Central memory CD4-positive, alpha-beta T cell (primary cell): ENCODE results near the gene MAMSTR.

Experiments used
- DNase-seq: peaks from one replicate; pipeline ENCODE4 v3.0.0; 2022

The MAMSTR gene

GRCh38 chr19:48746110-48746509, 26.6 kb upstream of the MAMSTR start:
- no peak for DNase-seq

GRCh38 chr19:48745208-48745995, 25.9 kb upstream of the MAMSTR start:
- peak; percentile 55 for DNase-seq

- no peak for DNase-seq
Observed at GRCh38 chr19:48742096-48742495, 22.6 kb upstream of the MAMSTR start.

GRCh38 chr19:48741129-48741999, 21.8 kb upstream of the MAMSTR start:
- no peak for DNase-seq

GRCh38 chr19:48740164-48740972, 20.8 kb upstream of the MAMSTR start, which contains the start of gene RASIP1:
Gene RASIP1 (minus strand): TSS chr19:48740610. CDS start chr19:48740282, 328 bp downstream.
- no peak for DNase-seq

- DNase-seq, result no peak
Observed at GRCh38 chr19:48739404-48740163, 20.1 kb upstream of the MAMSTR start.

- DNase-seq, result peak; percentile 83
Observed at GRCh38 chr19:48738557-48739403, 19.3 kb upstream of the MAMSTR start.

- DNase-seq, result no peak
Observed at GRCh38 chr19:48737360-48737998, 18.0 kb upstream of the MAMSTR start.

- no peak for DNase-seq
Observed at GRCh38 chr19:48735031-48735615, 15.6 kb upstream of the MAMSTR start.

- DNase-seq, result no peak
Observed at GRCh38 chr19:48734625-48735024, 15.1 kb upstream of the MAMSTR start.

- DNase-seq, result no peak
Observed at GRCh38 chr19:48731452-48731851, 11.9 kb upstream of the MAMSTR start.

GRCh38 chr19:48728911-48729664, 9.6 kb upstream of the MAMSTR start:
- DNase-seq, result no peak

- peak; percentile 59 for DNase-seq
Observed at GRCh38 chr19:48726556-48726955, 7.0 kb upstream of the MAMSTR start.

GRCh38 chr19:48724796-48725753, 5.5 kb upstream of the MAMSTR start:
- peak; percentile 64 for DNase-seq

GRCh38 chr19:48722196-48722708, 2.7 kb upstream of the MAMSTR start:
- no peak for DNase-seq

- DNase-seq, result peak; percentile 90
Observed at GRCh38 chr19:48720613-48721296, 1.2 kb upstream of the MAMSTR start.

- DNase-seq, result no peak
Observed at GRCh38 chr19:48720251-48720612, 707 bp upstream of the MAMSTR start.
